ENCODE results near the gene ZNF337.

ZNF337 gene

GRCh38 chr20:25624500-25624939, 72.1 kb downstream of the ZNF337 start:
- DNase-seq = no peak
